ENCODE measurements around the gene FUT7. TPM values are rescaled to one million over a fixed set of nuclear protein-coding genes. Genes with fewer than 3 reads are reported as not detected.
A peak's percentile ranks its signal among the peaks of the same experiment; 100 is the strongest.

FUT7 gene
- total RNA-seq, 4 donors from 2014 or later = 0.20 TPM; not detected in 3

GRCh38 chr9:136983656-136984314, 48.1 kb downstream of the FUT7 start:
- H3K27ac ChIP-seq = no peak overlapping the region
- no peaks in the 10 kb centered on the region for H3K36me3 ChIP-seq
- H3K4me1 ChIP-seq = peaks cover 0 to 18% (median 0%) of the 10 kb centered on the region in 3 donors
- 50 to 62% methylated on average over 2 to 3 of the region's 11 CpGs for WGBS, 2 donors (ENCODE audit: low coverage in 1 of 2)
- TF ChIP-seq POLR2A (IDR thresholded peaks at IDR 0.05) (no peak), CTCF (IDR thresholded peaks at IDR 0.05) (no peak), EP300 (IDR thresholded peaks at IDR 0.05) (no peak), POLR2AphosphoS5 (IDR thresholded peaks at IDR 0.05) (no peak)
- H3K27me3 ChIP-seq = peaks cover 70% of the 10 kb centered on the region
- no peak for ATAC-seq
- no peaks in the 10 kb centered on the region for H3K9me3 ChIP-seq
- H3K4me3 ChIP-seq = no peak overlapping the region

- no peaks in the 10 kb centered on the region for H3K36me3 ChIP-seq
- 100% methylated on average over 2 of the region's 9 CpGs; no CpG with 5 or more reads in 1 of the 2 donors for WGBS, 2 donors (ENCODE audit: low coverage in 1 of 2)
- H3K27ac ChIP-seq = no peak overlapping the region
- ATAC-seq = no peak
- H3K4me3 ChIP-seq = no peak overlapping the region
- H3K27me3 ChIP-seq = peaks cover 73% of the 10 kb centered on the region
- H3K4me1 ChIP-seq = peaks cover 0 to 22% (median 1%) of the 10 kb centered on the region in 3 donors
- no peaks in the 10 kb centered on the region for H3K9me3 ChIP-seq
- TF ChIP-seq POLR2A (IDR thresholded peaks at IDR 0.05) (no peak), EP300 (IDR thresholded peaks at IDR 0.05) (no peak), POLR2AphosphoS5 (IDR thresholded peaks at IDR 0.05) (no peak), CTCF (IDR thresholded peaks at IDR 0.05) (no peak)
These were observed 48.7 kb downstream of the FUT7 start for GRCh38 chr9:136983167-136983566.

- peaks cover 0 to 29% (median 7%) of the 10 kb centered on the region in 3 donors for H3K4me1 ChIP-seq
- H3K27me3 ChIP-seq = peaks cover 80% of the 10 kb centered on the region
- peak within 1 kb of the TSS in 2 of 4 donors; percentile 35 to 38 for H3K27ac ChIP-seq
- no peaks in the 10 kb centered on the region for H3K36me3 ChIP-seq
- ATAC-seq = no peak
- H3K9me3 ChIP-seq = no peaks in the 10 kb centered on the region
- no peak within 1 kb of the TSS for H3K4me3 ChIP-seq
- WGBS, 2 donors (ENCODE audit: low coverage in 1 of 2) = 83 to 87% methylated on average over 3 to 4 of the region's 18 CpGs
- TF ChIP-seq POLR2A (IDR thresholded peaks at IDR 0.05) = no peak
- no peak for TF ChIP-seq POLR2AphosphoS5 (IDR thresholded peaks at IDR 0.05)
- no peak for TF ChIP-seq CTCF (IDR thresholded peaks at IDR 0.05)
- no peak for TF ChIP-seq EP300 (IDR thresholded peaks at IDR 0.05)
These were observed 49.4 kb downstream of the FUT7 start, which contains the start of gene LCNL1 for GRCh38 chr9:136982232-136983051. Gene LCNL1 (plus strand): TSS chr9:136982993. CDS start chr9:136983587, 594 bp downstream.

GRCh38 chr9:136981588-136982231, 50.2 kb downstream of the FUT7 start:
- peaks cover 77% of the 10 kb centered on the region for H3K27me3 ChIP-seq

More at GRCh38 chr9:136981588-136982231, 50.2 kb downstream of the FUT7 start:
- 57% methylated on average over 1 of the region's 17 CpGs; no CpG with 5 or more reads in 1 of the 2 donors for WGBS, 2 donors (ENCODE audit: low coverage in 1 of 2)
- H3K36me3 ChIP-seq = no peaks in the 10 kb centered on the region
- no peaks in the 10 kb centered on the region for H3K9me3 ChIP-seq
- peaks cover 0 to 37% (median 7%) of the 10 kb centered on the region in 3 donors for H3K4me1 ChIP-seq
- H3K4me3 ChIP-seq = no peak overlapping the region
- no peak for ATAC-seq
- H3K27ac ChIP-seq = peak overlapping the region in 3 of 4 donors; percentile 17 to 45 (median 38)
- no peak for TF ChIP-seq CTCF (IDR thresholded peaks at IDR 0.05)
- no peak for TF ChIP-seq POLR2AphosphoS5 (IDR thresholded peaks at IDR 0.05)
